Activated naive CD8-positive, alpha-beta T cell treated with anti-CD3 and anti-CD28 coated beads for 36 hours (primary cell): ENCODE results near the gene HLA-F. TPM values are rescaled to one million over a fixed set of nuclear protein-coding genes. Genes with fewer than 3 reads are reported as not detected.

Source experiments
- DNase-seq: peaks from one replicate; pipeline ENCODE4 v3.0.0; 2021
- H3K27ac Mint-ChIP-seq: one replicate; pipeline ENCODE4 v1.8.0; 2022; ENCODE audit warnings: mild to moderate bottlenecking, moderate library complexity, mixed read lengths
- H3K27me3 Mint-ChIP-seq: one replicate; pipeline ENCODE4 v1.8.0; 2022; ENCODE audit warnings: mild to moderate bottlenecking, mixed read lengths
- H3K36me3 Mint-ChIP-seq: one replicate; pipeline ENCODE4 v1.8.0; 2021; ENCODE audit warnings: mild to moderate bottlenecking, mixed read lengths
- H3K4me1 Mint-ChIP-seq: one replicate; pipeline ENCODE4 v1.8.0; 2021; ENCODE audit warnings: mixed read lengths
- H3K4me3 Mint-ChIP-seq: one replicate; pipeline ENCODE4 v1.8.0; 2022; ENCODE audit warnings: mild to moderate bottlenecking, moderate library complexity, mixed read lengths
- H3K9me3 Mint-ChIP-seq: one replicate; pipeline ENCODE4 v1.8.0; 2022; ENCODE audit warnings: mixed read lengths
- total RNA-seq, 2 experiments: library from RNA; stranded (reverse); gene quantifications; one replicate each; pipeline ENCODE4 v1.2.3, GENCODE V29; 2021

The HLA-F gene
- total RNA-seq, 2 experiments from 2014 or later = 178 to 181 TPM

DNA sequence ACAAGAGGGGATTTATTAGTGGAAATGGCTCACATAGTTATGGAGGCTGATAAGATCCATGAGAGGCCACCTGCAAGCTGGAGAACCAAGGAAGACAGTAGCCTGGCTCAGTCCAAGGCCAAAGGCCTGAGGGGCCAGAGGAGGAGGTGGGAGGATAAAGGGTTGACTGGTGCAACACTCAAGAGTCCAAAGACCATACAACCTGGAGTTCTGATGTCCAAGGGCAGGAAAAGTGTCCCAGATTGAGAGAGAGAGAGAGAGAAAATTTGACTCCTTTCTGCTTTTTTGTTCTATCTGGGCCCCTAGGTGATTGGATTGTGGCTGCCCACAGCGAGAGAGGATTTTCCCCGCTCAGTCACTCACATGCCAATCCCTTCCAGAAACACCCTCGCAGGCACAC is 8.0 kb downstream of the HLA-F start:
- Mint-ChIP-seq H3K4me1 (peaks cover 47% of the 10 kb centered on the region), H3K27ac (no peak overlapping the region), H3K9me3 (no peaks in the 10 kb centered on the region), H3K27me3 (no peaks in the 10 kb centered on the region), H3K36me3 (peaks cover 31% of the 10 kb centered on the region), H3K4me3 (no peak overlapping the region)
- DNase-seq = no peak

DNA sequence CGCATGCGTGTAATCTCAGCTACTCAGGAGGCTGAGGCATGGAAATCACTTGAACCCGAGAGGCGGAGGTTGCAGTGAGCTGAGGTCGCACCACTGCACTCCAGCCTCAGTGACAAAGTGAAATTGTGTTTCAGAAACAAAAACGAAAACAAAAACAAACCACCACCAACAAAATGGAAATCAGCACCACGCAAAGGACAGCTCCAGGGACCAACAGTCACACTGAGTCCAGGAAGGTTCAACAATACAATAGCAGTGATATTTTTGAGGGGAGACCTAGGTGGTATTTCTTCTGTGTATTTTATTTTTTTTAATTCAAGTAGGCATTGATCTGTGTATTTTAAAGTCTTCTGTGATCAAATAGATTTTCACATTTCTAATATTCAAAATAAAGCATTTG is 9.8 kb downstream of the HLA-F start:
- no peak overlapping the region for H3K27ac Mint-ChIP-seq
- no peaks in the 10 kb centered on the region for H3K9me3 Mint-ChIP-seq
- DNase-seq = no peak
- H3K4me1 Mint-ChIP-seq = peaks cover 34% of the 10 kb centered on the region
- no peaks in the 10 kb centered on the region for H3K27me3 Mint-ChIP-seq
- peaks cover 13% of the 10 kb centered on the region for H3K36me3 Mint-ChIP-seq
- H3K4me3 Mint-ChIP-seq = no peak overlapping the region

DNA sequence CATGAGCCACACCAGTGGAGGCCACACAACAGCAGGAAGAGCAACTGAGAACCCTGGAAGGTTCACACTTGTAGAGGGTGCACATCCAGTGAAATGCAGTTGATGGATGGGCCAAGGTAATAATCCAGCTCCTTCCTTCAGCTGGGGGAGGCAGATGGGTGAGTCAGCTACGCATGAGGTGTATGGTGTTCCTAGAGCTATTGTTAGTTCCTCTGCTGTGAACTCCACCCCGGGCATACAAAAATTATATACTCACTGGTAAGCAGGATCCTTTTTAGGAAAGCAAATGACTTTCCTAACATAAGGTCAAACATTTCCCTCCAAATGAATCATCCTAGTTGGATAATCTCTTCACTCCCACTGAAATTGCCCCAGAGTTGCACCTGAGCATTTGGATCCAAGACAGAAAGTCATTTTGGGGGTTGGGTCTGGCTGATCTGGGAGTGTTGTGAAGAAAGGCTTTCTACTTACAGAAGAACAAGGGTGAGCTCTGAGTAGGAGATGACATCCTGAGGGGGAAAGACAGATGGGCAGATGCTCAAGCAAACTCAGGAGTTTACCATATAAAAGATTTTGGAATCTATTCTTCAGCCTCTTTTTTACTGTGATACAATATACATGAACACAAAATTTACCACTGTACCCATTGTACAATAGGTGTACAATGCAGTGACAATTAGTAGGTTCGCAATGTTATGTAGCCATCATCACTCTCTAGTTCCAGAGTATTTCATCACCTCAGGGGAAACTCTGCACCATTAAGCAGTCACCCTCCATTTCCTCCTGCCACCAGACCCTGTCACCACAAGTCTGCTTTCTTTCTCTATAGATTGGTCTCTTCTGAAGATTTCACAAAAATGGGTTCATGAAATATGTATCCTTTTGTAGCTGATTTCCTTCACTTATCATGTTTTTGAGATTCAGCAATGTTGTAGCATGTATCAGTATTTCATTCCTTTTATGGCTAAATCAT is 11.1 kb downstream of the HLA-F start:
- peak overlapping the region; percentile 52 for H3K27ac Mint-ChIP-seq
- peaks cover 30% of the 10 kb centered on the region for H3K4me1 Mint-ChIP-seq
- no peaks in the 10 kb centered on the region for H3K9me3 Mint-ChIP-seq
- no peak overlapping the region for H3K4me3 Mint-ChIP-seq
- H3K27me3 Mint-ChIP-seq = no peaks in the 10 kb centered on the region
- DNase-seq = no peak
- peaks cover 5% of the 10 kb centered on the region for H3K36me3 Mint-ChIP-seq

DNA sequence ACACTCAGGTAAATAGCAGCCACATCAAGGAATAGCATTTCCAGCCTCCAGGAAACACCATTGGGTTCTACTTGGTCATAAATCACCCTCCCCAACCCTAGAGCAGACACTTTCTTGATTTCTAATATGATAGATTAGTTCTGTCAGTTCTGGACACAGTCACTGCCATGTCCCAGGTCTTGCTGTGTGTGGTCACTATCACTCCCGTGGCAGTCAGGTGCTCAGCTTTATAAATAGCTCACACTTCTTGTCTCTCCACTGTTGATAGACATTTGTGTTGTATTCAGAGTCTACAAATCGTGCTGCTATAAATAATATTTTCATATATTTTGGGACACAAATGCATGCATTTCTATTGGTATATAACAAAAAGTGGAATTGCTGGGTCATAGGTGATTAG is 13.3 kb downstream of the HLA-F start:
- DNase-seq = no peak
- no peaks in the 10 kb centered on the region for H3K27me3 Mint-ChIP-seq
- H3K4me3 Mint-ChIP-seq = no peak overlapping the region
- peaks cover 3% of the 10 kb centered on the region for H3K36me3 Mint-ChIP-seq
- no peaks in the 10 kb centered on the region for H3K9me3 Mint-ChIP-seq
- peaks cover 17% of the 10 kb centered on the region for H3K4me1 Mint-ChIP-seq
- H3K27ac Mint-ChIP-seq = no peak overlapping the region

DNA sequence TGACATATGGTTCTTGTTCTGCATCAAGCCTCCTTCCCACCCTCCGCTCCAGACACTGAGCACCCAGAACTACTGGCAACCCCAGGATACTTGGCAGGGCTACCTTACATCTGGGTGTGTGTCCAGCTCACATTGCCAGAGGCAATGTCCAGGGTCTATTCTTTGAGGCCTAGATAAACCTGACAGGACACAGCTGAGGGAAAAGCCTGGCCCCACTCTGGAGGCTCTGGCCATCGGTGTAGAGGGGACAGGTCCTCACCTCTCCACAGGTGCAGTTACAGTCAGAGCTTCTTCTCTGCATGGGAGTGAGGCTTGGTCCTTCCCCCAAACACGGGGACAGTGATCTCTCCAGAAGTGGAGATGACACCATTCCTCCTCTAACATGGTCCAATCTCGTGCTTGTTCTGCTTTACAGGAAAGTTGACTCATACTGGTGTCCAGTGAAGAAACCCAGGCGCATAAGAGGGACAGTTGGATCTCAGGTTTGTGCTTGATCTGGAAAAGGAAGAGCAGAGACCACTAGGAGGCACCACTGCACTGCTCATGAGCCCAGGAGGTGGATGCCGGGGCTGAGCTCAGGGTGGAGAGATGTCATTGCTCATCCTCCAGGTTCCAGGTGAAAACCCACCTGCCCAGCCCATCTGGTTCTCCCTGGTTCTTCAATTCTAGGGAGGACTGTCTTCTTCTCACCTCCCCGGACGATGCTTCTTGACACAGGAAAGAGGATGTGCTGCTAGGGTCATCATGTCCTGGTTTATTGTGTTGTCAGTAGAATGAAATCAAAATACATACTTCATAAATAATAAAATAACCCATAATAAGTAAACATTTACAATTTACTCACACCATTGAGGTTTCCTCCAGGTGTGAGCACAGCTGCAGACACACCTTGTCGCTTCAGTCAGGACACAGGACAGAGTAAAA is 14.7 kb downstream of the HLA-F start:
- Mint-ChIP-seq H3K4me1 (peaks cover 17% of the 10 kb centered on the region), H3K4me3 (no peak overlapping the region), H3K27me3 (no peaks in the 10 kb centered on the region), H3K9me3 (no peaks in the 10 kb centered on the region), H3K27ac (no peak overlapping the region), H3K36me3 (peaks cover 3% of the 10 kb centered on the region)
- DNase-seq = peak; percentile 60

DNA sequence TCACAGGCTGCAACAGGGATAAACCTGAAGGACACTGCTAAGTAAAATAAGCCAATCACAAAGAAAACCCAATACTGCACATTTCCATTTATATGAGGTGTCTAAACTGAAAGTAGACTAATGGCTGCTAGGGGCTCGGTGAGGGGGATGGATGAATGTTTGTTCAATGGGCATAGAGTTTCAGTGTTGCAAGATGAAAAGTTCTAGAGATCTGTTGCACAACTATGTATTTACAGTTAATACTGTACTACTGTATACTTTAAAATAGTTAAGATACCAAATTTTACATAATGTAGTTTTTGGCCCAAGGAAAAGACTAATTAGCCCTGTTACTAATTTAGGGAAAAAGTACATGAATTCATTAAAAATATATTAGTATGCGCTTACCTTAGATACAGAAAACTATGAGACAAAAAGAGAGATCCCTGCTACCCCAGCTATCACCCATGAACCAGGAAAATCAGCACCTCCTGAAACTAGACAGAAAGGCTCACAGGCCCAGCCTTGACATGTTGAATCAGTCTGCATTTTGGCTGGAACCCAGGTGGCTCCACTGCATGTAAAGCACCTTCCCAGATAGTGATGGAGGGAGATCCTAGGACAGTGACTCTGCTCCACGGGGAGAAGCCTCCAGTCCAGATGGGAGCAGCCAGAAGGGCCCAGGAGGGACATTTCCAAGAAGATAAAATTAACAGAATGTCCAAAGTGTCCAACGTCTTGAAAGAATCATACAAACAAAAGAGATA is 16.1 kb downstream of the HLA-F start:
- Mint-ChIP-seq H3K9me3 (no peaks in the 10 kb centered on the region), H3K27ac (no peak overlapping the region), H3K4me3 (no peak overlapping the region), H3K27me3 (no peaks in the 10 kb centered on the region), H3K4me1 (peaks cover 10% of the 10 kb centered on the region), H3K36me3 (peaks cover 3% of the 10 kb centered on the region)
- no peak for DNase-seq

DNA sequence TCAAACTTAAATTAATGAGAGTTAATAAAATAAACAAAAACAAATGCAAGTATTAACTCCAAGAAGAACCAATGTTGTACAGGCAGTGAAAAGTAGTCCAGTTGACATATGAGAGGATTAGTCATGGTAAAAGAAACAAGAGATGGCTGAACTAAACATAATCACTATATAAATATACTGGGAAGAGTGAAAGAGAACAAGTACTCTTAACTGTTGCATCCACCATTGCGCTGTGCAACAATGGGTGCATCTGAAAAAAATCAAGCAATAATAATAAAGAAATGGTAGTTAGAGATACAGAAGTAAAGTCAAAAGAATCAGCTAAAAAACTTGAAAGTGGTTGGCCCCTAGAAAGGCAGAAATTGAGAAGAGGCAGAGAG is 16.6 kb downstream of the HLA-F start:
- Mint-ChIP-seq H3K4me3 (no peak overlapping the region), H3K9me3 (no peaks in the 10 kb centered on the region), H3K27me3 (no peaks in the 10 kb centered on the region), H3K36me3 (peaks cover 3% of the 10 kb centered on the region), H3K4me1 (peaks cover 4% of the 10 kb centered on the region), H3K27ac (no peak overlapping the region)
- DNase-seq = no peak

DNA sequence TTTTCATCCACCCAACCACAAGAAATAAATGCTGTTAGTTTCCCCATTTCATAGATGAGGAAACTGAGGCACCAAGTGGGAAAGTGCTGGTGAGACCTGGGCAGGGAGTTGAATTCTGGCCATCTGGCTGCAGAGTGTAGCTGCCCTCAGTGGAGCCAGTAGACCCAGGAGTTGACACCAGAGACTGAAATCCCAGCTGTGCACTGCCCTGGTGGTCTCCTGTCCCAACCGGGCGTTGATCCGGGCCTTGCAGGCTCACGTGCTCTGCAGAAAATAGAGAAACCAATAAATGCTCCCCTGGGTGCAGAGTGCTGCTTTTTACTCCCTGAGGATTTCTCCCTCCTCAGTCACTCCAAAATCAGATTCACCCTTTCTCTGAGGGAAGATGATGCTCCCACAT is 18.4 kb downstream of the HLA-F start:
- DNase-seq = no peak
- Mint-ChIP-seq H3K4me1 (peaks cover 7% of the 10 kb centered on the region), H3K9me3 (no peaks in the 10 kb centered on the region)

DNA sequence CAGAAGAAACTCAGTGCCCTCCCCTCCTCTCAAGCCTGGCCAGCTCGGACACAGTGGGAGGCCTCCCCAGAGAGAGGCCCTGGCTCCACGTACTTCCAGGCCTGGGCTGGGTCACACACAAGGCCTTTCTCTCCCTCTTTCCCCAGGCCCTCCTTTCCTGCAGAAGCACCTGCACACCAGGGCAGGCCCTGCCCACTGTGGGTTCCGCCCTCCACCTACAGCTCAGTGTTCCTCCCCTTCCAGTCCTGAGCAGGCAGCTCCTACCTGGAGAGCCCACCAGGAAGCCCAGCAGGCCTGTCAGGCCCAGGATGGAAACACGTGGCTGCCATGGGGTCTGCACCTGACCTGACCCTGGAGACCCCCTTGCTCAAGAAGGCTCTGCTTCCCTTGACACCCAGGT is 18.9 kb downstream of the HLA-F start:
- Mint-ChIP-seq H3K4me3 (no peak overlapping the region), H3K27ac (no peak overlapping the region), H3K4me1 (peaks cover 7% of the 10 kb centered on the region), H3K27me3 (no peaks in the 10 kb centered on the region), H3K9me3 (no peaks in the 10 kb centered on the region), H3K36me3 (no peaks in the 10 kb centered on the region)
- DNase-seq = no peak

More for the DNA sequence above, 18.4 kb downstream of the HLA-F start:
- H3K36me3 Mint-ChIP-seq = no peaks in the 10 kb centered on the region
- no peak overlapping the region for H3K4me3 Mint-ChIP-seq
- H3K27ac Mint-ChIP-seq = no peak overlapping the region
- no peaks in the 10 kb centered on the region for H3K27me3 Mint-ChIP-seq

DNA sequence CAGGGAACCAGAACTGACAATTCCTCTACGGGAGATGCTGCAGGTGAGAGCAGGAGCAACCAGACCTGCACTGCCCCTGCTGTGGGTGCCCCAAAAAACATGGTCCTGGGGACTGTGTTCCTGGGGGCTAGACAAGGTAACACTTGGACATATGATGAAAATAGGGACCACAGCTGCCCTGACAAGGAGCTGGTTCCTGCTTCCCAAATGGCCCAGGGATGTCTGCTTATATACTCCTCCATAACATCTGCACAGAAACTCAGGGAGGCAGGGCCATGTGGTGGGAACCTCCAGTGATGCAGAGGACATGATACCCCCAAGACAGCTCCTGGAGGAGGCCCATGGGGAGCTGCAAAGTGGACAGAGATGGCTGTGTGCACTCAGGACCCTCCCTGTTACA is 19.8 kb downstream of the HLA-F start:
- H3K4me1 Mint-ChIP-seq = peaks cover 12% of the 10 kb centered on the region
- DNase-seq = no peak
- no peaks in the 10 kb centered on the region for H3K27me3 Mint-ChIP-seq
- H3K9me3 Mint-ChIP-seq = no peaks in the 10 kb centered on the region
- no peaks in the 10 kb centered on the region for H3K36me3 Mint-ChIP-seq
- H3K4me3 Mint-ChIP-seq = no peak overlapping the region
- no peak overlapping the region for H3K27ac Mint-ChIP-seq

DNA sequence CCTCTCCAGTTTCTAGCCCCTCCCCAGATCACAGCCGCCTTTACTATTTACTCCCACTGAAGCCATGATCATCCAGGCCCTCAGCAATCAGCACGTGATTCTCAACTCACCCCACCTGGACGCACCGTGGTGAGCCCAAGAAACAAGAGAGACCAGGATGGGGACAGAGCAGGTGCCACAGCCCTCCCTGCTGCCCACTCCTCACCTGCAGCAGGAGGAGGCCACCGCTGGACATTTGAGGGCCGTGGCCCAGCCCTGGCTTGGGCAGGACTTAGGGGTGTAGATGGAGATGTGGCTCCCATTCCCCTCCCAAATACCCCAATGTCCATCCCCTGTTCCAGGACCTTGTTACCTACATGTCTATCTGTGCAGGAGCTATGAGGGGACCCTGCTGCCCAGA is 20.3 kb downstream of the HLA-F start:
- H3K4me1 Mint-ChIP-seq = peaks cover 13% of the 10 kb centered on the region
- DNase-seq = no peak
- no peak overlapping the region for H3K27ac Mint-ChIP-seq
- H3K4me3 Mint-ChIP-seq = no peak overlapping the region
- no peaks in the 10 kb centered on the region for H3K9me3 Mint-ChIP-seq
- no peaks in the 10 kb centered on the region for H3K27me3 Mint-ChIP-seq
- no peaks in the 10 kb centered on the region for H3K36me3 Mint-ChIP-seq

DNA sequence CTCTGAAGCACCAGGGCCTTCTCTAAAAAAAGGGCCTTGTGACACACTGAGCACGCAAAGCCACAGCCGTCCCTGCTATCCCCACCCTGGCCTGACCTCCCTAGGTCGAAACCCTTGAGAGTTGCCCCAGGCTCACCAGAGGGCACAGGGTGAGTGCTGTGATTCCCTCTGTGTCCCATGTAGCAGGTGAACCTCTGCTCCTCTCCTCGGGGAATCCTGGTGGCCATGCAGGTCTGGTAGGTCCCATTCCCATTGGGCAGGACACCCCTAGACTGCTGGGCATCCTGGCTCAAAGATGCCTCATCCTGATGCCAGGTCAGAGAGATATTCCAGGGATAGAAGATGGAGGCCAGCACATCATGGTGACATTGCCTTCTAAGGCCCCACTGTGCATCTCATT is 20.9 kb downstream of the HLA-F start:
- Mint-ChIP-seq H3K27ac (no peak overlapping the region), H3K9me3 (no peaks in the 10 kb centered on the region), H3K27me3 (no peaks in the 10 kb centered on the region), H3K4me1 (peaks cover 13% of the 10 kb centered on the region), H3K36me3 (no peaks in the 10 kb centered on the region), H3K4me3 (no peak overlapping the region)
- DNase-seq = no peak

DNA sequence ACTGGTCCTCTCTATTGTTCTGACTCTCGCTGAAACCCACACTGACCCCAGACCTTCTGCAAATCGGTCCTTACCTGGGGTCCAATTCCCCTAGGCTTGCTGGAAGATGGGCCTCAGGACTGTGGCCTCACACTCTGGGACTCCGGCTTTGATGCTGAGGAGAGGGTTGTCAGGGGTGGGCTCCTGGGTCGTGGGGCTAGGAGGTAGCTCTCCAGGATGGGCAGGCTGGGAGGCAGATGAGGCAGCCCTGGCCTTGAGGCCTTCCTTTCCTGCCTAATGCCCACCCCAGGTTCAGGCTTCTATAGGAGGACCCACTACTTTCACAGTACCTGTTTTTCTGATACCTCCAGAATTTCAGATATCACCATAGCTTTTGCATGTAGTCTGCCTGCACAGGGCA is 21.4 kb downstream of the HLA-F start:
- Mint-ChIP-seq H3K9me3 (no peaks in the 10 kb centered on the region), H3K4me3 (no peak overlapping the region), H3K27me3 (no peaks in the 10 kb centered on the region), H3K4me1 (peaks cover 16% of the 10 kb centered on the region), H3K27ac (no peak overlapping the region), H3K36me3 (no peaks in the 10 kb centered on the region)
- no peak for DNase-seq

DNA sequence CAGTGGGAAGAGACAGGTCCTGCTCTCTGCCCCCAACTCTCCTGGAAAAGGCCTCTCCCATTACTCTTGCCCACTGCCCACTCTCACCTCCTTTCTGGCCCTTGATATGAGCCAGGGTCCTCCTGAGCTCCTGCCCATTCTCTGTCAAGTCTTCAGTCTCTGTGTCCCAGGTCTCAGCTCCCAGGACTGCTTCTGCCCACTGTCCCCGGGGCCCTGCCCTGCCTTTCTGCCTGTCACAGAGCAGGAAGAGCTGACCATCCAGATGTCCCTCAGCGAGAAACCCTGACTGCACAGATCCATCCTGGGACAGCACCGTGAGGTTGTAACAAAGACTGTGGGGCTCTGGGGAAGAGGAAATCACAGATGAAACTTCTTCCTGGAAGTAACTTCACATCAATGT is 22.2 kb downstream of the HLA-F start:
- DNase-seq = no peak
- no peaks in the 10 kb centered on the region for H3K27me3 Mint-ChIP-seq

More for the DNA sequence above, 22.2 kb downstream of the HLA-F start:
- peaks cover 24% of the 10 kb centered on the region for H3K4me1 Mint-ChIP-seq
- H3K27ac Mint-ChIP-seq = no peak overlapping the region
- H3K36me3 Mint-ChIP-seq = no peaks in the 10 kb centered on the region
- H3K9me3 Mint-ChIP-seq = no peaks in the 10 kb centered on the region
- no peak overlapping the region for H3K4me3 Mint-ChIP-seq
